ENCODE results near the gene KIF13A.

- TF ChIP-seq CTCF (IDR thresholded peaks at IDR 0.05) (no peak), EZH2phosphoT487 (IDR thresholded peaks at IDR 0.05) (no peak), EZH2 (IDR thresholded peaks at IDR 0.05) (no peak)
Measured at GRCh38 chr6:17967668-17968518, 19.5 kb downstream of the KIF13A start.
